ENCODE data around the gene SLCO1B3.
"Not testable (repeated sequence)": the region's sequence is repeated elsewhere in the genome, so short reads cannot be mapped to it uniquely, and the experiment has no call there.

SLCO1B3 gene, protein sequence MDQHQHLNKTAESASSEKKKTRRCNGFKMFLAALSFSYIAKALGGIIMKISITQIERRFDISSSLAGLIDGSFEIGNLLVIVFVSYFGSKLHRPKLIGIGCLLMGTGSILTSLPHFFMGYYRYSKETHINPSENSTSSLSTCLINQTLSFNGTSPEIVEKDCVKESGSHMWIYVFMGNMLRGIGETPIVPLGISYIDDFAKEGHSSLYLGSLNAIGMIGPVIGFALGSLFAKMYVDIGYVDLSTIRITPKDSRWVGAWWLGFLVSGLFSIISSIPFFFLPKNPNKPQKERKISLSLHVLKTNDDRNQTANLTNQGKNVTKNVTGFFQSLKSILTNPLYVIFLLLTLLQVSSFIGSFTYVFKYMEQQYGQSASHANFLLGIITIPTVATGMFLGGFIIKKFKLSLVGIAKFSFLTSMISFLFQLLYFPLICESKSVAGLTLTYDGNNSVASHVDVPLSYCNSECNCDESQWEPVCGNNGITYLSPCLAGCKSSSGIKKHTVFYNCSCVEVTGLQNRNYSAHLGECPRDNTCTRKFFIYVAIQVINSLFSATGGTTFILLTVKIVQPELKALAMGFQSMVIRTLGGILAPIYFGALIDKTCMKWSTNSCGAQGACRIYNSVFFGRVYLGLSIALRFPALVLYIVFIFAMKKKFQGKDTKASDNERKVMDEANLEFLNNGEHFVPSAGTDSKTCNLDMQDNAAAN

DNA sequence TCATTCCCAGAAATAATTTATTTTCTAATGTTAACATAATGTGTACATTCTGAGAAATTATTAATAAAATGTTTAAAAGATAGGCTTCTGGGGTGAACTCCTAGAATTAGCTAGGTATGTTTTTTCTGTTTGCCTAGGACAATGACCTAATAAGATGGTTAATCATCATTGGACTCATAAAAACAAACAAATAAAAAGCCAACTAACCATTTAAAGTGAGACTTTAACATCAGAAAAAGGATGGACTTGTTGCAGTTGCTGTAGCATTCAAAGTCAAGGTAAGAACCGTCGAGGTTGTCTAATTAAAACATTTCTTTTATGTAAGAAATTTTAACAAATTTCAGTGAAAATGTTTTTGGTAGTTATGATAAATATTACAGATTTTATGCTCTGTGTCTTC lies at the start of gene SLCO1B3:
Gene SLCO1B3, plus strand, starts transcription at position 219 of the 400 bp plus-strand sequence. CDS start 5,034 bp downstream, outside the sequence.
- DNase-seq = no peak

DNA sequence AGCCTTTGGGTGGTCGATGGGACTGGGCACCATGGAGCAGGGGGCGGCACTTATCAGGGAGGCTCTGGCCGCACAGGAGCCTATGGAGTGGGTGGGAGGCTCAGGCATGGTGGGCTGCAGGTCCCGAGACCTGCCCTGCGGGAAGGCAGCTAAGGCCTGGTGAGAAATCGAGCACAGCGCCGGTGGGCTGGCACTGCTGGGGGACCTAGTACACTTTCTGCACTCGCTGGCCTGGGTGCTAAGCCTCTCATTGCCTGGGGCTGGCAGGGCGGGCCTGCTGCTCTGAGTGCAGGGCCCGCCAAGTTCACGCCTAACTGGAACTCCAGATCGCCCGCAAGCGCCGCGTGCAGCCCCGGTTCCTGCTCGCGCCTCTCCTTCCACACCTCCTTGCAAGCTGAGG lies 33.1 kb upstream of the SLCO1B3 start:
- DNase-seq = no peak

- no peak for DNase-seq
Measured at GRCh38 chr12:20778969-20779368, 31.5 kb upstream of the SLCO1B3 start.

- DNase-seq = not testable (repeated sequence)
Measured at GRCh38 chr12:20779971-20780370, 30.5 kb upstream of the SLCO1B3 start.

DNA sequence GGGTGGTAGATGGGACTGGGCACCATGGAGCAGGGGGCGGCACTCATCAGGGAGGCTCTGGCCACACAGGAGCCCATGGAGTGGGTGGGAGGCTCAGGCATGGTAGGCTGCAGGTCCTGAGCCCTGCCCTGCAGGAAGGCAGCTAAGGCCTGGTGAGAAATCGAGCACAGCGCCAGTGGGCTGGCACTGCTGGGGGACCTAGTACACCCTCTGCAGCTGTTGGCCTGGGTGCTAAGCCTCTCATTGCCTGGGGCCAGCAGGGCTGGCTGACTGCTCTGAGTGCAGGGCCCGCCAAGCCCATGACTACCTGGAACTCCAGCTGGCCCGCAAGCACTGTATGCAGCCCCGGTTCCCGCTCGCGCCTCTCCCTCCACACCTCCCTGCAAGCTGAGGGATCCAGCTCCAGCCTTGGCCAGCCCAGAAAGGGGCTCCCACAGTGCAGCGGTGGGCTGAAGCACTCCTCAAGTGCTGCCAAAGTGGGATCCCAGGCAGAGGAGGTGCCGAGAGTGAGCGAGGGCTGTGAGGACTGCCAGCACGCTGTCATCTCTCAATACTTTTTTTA lies 26.6 kb upstream of the SLCO1B3 start:
- DNase-seq = not testable (repeated sequence)

- no peak for DNase-seq
Measured at GRCh38 chr12:20792971-20793370, 17.5 kb upstream of the SLCO1B3 start.

- DNase-seq = peak; percentile 36
Measured at GRCh38 chr12:20798554-20798953, 12.0 kb upstream of the SLCO1B3 start.

- DNase-seq = no peak
Measured at GRCh38 chr12:20800160-20800559, 10.3 kb upstream of the SLCO1B3 start.

GRCh38 chr12:20801035-20801434 lies 9.5 kb upstream of the SLCO1B3 start:
- no peak for DNase-seq

GRCh38 chr12:20805921-20806320 lies 4.6 kb upstream of the SLCO1B3 start:
- DNase-seq = no peak

DNA sequence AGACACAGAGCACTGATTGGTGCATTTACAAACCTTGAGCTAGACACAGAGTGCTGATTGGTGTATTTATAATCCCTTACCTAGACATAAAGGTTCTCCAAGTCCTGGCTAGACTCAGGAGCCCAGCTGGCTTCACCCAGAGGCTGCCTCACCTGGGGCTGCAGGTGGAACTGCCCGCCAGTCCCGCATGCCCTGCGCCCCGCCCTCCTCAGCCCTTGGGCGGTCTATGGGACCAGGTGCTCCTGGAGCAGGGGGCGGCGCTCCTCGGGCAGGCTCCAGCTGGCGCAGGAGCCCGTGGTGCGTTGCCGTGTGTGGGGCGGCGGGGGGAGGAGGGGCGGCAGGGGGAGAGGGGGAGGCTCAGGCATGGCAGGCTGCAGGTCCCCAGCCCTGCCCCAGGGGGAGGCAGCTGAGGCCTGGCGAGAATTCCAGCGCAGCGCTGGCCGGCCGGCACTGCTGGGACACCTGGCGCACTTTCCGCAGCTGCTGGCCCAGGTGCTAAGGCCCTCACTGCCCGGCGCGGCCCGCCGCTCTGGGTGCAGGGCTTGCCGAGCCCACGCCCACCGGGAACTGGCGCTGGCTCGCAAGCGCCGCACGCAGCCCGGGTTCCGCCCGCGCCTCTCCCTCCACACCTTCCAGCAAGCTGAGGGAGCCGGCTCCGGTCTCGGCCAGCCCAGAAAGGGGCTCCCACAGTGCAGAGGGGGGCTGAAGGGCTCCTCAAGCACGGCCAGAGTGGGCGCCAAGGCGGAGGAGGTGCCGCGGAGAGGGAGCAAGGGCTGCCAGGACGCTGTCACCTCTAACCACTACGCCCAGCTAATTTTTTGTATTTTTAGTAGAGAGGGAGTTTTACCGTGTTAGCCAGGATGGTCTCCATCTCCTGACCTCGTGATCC lies 3.1 kb upstream of the SLCO1B3 start:
- DNase-seq = no peak

DNA sequence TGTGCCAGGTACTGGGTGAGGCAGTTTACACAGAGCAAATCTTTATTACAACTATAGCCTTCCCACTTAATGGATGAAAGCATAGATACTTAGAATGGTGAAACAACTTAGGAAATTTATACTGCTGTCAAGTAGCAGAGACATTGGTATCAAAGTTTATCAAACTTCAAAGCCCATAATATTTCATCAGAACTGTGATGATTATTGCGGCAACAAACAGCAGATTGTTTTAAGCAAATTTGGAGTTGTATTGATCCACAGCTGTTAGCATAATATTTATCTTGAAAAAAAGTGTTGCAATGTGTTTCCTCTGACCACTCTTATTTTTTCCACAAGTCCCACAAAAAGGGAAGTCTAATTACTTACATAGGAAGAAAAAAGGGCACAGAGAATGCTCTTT lies 2.0 kb upstream of the SLCO1B3 start:
- DNase-seq = no peak

GRCh38 chr12:20815574-20815973 lies 5.1 kb downstream of the SLCO1B3 start:
- DNase-seq = no peak

DNA sequence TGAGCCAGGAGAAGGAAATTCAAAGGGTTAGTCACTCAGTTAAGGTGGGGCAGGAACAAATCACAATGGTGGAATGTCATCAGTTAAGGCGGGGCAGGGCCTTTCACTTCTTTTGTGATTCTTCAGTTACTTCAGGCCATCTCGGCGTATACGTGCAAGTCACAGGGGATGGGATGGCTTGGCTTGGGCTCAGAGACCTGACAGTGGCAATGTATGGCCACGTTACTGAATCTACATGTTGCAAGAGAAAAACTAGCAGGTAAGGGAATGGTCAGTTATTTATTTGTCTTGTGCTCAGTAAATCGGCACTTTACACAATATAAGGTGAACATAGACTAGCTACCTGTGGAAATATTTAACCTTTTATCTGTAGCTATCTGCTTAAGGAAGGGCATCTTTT lies 11.9 kb downstream of the SLCO1B3 start:
- no peak for DNase-seq

GRCh38 chr12:20822925-20823324 lies 12.4 kb downstream of the SLCO1B3 start:
- no peak for DNase-seq

DNA sequence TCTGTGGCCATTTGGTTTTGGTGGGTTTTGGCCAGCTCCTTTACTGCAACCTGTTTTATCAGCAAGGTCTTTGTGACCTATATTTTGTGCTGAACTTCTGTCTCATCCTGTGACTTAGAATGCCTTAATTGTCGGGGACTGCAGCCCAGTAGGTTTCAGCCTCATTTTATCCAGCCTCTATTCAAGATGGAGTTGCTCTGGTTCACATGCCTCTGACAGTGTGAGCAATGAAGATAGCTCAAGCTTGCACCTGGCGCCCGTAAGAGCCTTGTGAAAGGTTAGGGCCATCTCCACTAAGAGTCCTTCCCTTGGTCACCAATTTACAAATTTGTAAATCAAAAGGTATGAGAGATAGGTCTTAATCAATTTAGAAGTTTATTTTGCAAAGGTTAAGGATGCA lies 19.4 kb downstream of the SLCO1B3 start:
- DNase-seq = no peak

GRCh38 chr12:20830456-20830855 lies 20.0 kb downstream of the SLCO1B3 start:
- DNase-seq = no peak

GRCh38 chr12:20832911-20833310 lies 22.4 kb downstream of the SLCO1B3 start:
- DNase-seq = no peak

- DNase-seq = no peak
Measured at GRCh38 chr12:20852649-20853048, 42.1 kb downstream of the SLCO1B3 start.

DNA sequence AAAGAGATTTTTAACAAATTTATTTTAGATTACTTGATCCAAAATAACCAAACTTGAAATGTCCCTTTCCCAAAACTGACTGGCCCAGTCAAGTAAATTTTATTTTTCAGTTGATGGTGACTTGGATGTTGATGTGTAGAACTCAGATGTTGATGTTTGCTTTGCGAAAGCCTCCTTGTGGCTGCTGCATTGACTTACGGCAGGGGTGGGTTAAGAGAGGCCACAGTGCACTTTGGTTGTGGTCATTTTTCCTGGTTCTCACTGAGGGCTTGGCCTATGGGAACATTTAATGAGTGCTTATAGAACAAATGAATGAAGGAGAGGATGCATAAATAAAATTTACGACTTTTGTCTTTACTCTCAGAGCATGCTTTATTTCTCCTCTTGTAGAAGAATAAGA lies 52.6 kb downstream of the SLCO1B3 start:
- no peak for DNase-seq

- DNase-seq = no peak
Measured at GRCh38 chr12:20865873-20866272, 55.4 kb downstream of the SLCO1B3 start.

GRCh38 chr12:20868277-20868676 lies 57.8 kb downstream of the SLCO1B3 start:
- no peak for DNase-seq

DNA sequence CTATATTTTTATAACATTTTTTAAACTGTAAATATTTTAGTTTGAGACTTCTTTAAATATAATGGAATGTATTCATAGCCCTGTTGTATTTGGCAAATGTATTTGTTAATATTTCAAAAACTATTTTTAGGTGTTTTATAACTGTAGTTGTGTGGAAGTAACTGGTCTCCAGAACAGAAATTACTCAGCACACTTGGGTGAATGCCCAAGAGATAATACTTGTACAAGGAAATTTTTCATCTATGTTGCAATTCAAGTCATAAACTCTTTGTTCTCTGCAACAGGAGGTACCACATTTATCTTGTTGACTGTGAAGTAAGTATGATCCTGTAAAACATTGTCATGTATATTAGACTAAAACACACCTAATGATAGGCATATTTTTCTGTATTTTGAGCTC lies 72.8 kb downstream of the SLCO1B3 start:
- no peak for DNase-seq
